IMR-90 (cell line): Measurements from ENCODE around the gene RRP1B. TPM values are rescaled to one million over a fixed set of nuclear protein-coding genes. Genes with fewer than 3 reads are reported as not detected.

Source experiments
- ATAC-seq: fragments of 200-7000 bp; cut with Tn5 transposase; 2 replicates; pipeline ENCODE4 v1.9.1; 2020; ENCODE audit warnings: low read depth, mild to moderate bottlenecking, moderate library complexity
- BruUV-seq: library from RNA; stranded (reverse); fragments of 400-500 nt; replicated peaks from 2 replicates; lab custom pipeline; 2021; lab: Mats Ljungman, UMichigan
- CTCF ChIA-PET: fragments of 300-600 bp; formaldehyde crosslinking; extraction: SDS; loops from one replicate; lab custom pipeline; 2021; ENCODE audit warnings: antibody characterized with exemption; lab: Yijun Ruan, JAX
- POLR2A ChIA-PET: fragments of 300-600 bp; sonication (Branson Sonifier 250); formaldehyde crosslinking; loops from one replicate; lab custom pipeline; 2022; ENCODE audit warnings: antibody characterized with exemption; ENCODE audit not compliant: unreplicated experiment; lab: Charles Lee
- DNase-seq: peaks from one replicate; pipeline ENCODE4 v3.0.0; 2013
- H2AFZ ChIP-seq: replicated peaks from 2 replicates; pipeline ENCODE3; 2013; ENCODE audit warnings: low read length, mild to moderate bottlenecking; ENCODE audit not compliant: poor library complexity
- H2AK5ac ChIP-seq: 2 replicates; pipeline ENCODE4 v1.6.1; 2013; ENCODE audit warnings: low read depth, low read length, inconsistent platforms
- H2AK9ac ChIP-seq: replicated peaks from 2 replicates; pipeline ENCODE3; 2013; ENCODE audit warnings: mild to moderate bottlenecking, low read depth, low read length, moderate library complexity; ENCODE audit not compliant: poor library complexity
- H2BK120ac ChIP-seq: 2 replicates; pipeline ENCODE4 v1.6.1; 2013; ENCODE audit warnings: low read depth, low read length, inconsistent platforms
- H2BK15ac ChIP-seq: 3 replicates; pipeline ENCODE4 v1.6.1; 2013; ENCODE audit warnings: low read depth, low read length, inconsistent platforms
- H2BK20ac ChIP-seq: 2 replicates; pipeline ENCODE4 v1.6.1; 2013; ENCODE audit warnings: low read depth, mild to moderate bottlenecking, inconsistent platforms, low read length, moderate library complexity
- H2BK5ac ChIP-seq: 2 replicates; pipeline ENCODE4 v1.6.1; 2013; ENCODE audit warnings: mild to moderate bottlenecking, low read depth, low read length, inconsistent platforms; ENCODE audit not compliant: poor library complexity, severe bottlenecking
- H3K14ac ChIP-seq: replicated peaks from 2 replicates; pipeline ENCODE4 v1.6.1; 2013; ENCODE audit warnings: low read depth, low read length, inconsistent platforms
- H3K18ac ChIP-seq: 2 replicates; pipeline ENCODE4 v1.6.1; 2013; ENCODE audit warnings: low read depth, low read length, control low read depth
- H3K23ac ChIP-seq: 2 replicates; pipeline ENCODE4 v1.6.1; 2013; ENCODE audit warnings: low read depth, low read length, inconsistent platforms
- H3K27ac ChIP-seq: 2 replicates; pipeline ENCODE4 v1.5.1; 2013; ENCODE audit warnings: mild to moderate bottlenecking, control low read depth, low read length; ENCODE audit not compliant: insufficient read depth
- H3K27me3 ChIP-seq: 2 replicates; pipeline ENCODE4 v1.6.1; 2013; ENCODE audit warnings: low read length; ENCODE audit not compliant: control insufficient read depth, insufficient read depth
- H3K36me3 ChIP-seq: 2 replicates; pipeline ENCODE4 v1.6.1; 2013; ENCODE audit warnings: low read length, mixed read lengths; ENCODE audit not compliant: control insufficient read depth, insufficient read depth
- H3K4ac ChIP-seq: 2 replicates; pipeline ENCODE4 v1.6.1; 2013; ENCODE audit warnings: low read depth, low read length, inconsistent platforms
- H3K4me1 ChIP-seq: 2 replicates; pipeline ENCODE4 v1.6.1; 2013; ENCODE audit warnings: low read length, mixed read lengths; ENCODE audit not compliant: control insufficient read depth, insufficient read depth
- H3K4me2 ChIP-seq: 2 replicates; pipeline ENCODE4 v1.6.1; 2013; ENCODE audit warnings: low read depth, mild to moderate bottlenecking, control low read depth, low read length, moderate library complexity
- H3K4me3 ChIP-seq: 2 replicates; pipeline ENCODE4 v1.5.1; 2013; ENCODE audit warnings: low read depth, mild to moderate bottlenecking, control low read depth, low read length, moderate library complexity; ENCODE audit not compliant: insufficient read depth
- H3K56ac ChIP-seq: 2 replicates; pipeline ENCODE4 v1.6.1; 2013; ENCODE audit warnings: low read length, inconsistent platforms; ENCODE audit not compliant: insufficient read depth; ENCODE audit errors: extremely low read depth
- H3K79me1 ChIP-seq, 2 experiments: 2 replicates each; pipeline ENCODE4 v1.6.1; 2013; ENCODE audit warnings: low read length in 2 of 2, inconsistent platforms in 1 of 2, low read depth in 1 of 2
- H3K9ac ChIP-seq: 2 replicates; pipeline ENCODE4 v1.6.1; 2013; ENCODE audit warnings: low read depth, low read length, control low read depth
- H3K9me1 ChIP-seq: 2 replicates; pipeline ENCODE4 v1.6.1; 2013; ENCODE audit warnings: low read length, inconsistent platforms; ENCODE audit not compliant: insufficient read depth
- H3K9me3 ChIP-seq: 2 replicates; pipeline ENCODE4 v1.6.1; 2013; ENCODE audit warnings: low read length; ENCODE audit not compliant: control insufficient read depth, insufficient read depth
- H4K20me1 ChIP-seq: 2 replicates; pipeline ENCODE4 v1.6.1; 2013; ENCODE audit warnings: low read length, inconsistent platforms; ENCODE audit not compliant: insufficient read depth
- H4K5ac ChIP-seq: 2 replicates; pipeline ENCODE4 v1.6.1; 2013; ENCODE audit warnings: mild to moderate bottlenecking, low read depth, low read length, control low read depth
- H4K8ac ChIP-seq, 2 experiments: 2 replicates each; pipeline ENCODE4 v1.6.1; 2013; ENCODE audit warnings: low read depth in 2 of 2, low read length in 2 of 2, control low read depth in 1 of 2, inconsistent platforms in 1 of 2
- H4K91ac ChIP-seq: 2 replicates; pipeline ENCODE4 v1.6.1; 2013; ENCODE audit warnings: low read depth, low read length, inconsistent platforms; ENCODE audit not compliant: insufficient read depth
- MAZ ChIP-seq: IDR thresholded peaks from 2 replicates; pipeline ENCODE4 v1.6.1; 2012; ENCODE audit warnings: low read depth, mild to moderate bottlenecking, low read length, improper control_type of control experiment, moderate library complexity, borderline replicate concordance
- POLR2A ChIP-seq: IDR thresholded peaks from 2 replicates; pipeline ENCODE4 v1.6.1; 2012; ENCODE audit warnings: mild to moderate bottlenecking, low read depth, low read length
- RAD21 ChIP-seq: IDR thresholded peaks from 2 replicates; pipeline ENCODE4 v1.6.1; 2012; ENCODE audit warnings: low read length, improper control_type of control experiment
- RCOR1 ChIP-seq: IDR thresholded peaks from 2 replicates; pipeline ENCODE4 v1.6.1; 2012; ENCODE audit warnings: mild to moderate bottlenecking, low read length, improper control_type of control experiment; ENCODE audit not compliant: insufficient replicate concordance
- RFX5 ChIP-seq: IDR thresholded peaks from 2 replicates; pipeline ENCODE4 v1.8.0; 2012; ENCODE audit warnings: low read depth, mild to moderate bottlenecking, low read length, moderate library complexity
- SMC3 ChIP-seq: fragments of 150-350 bp; IDR thresholded peaks from 2 replicates; pipeline ENCODE4 v1.6.1; 2016; ENCODE audit warnings: low read depth, mild to moderate bottlenecking, antibody characterized with exemption, low read length, moderate library complexity
- WGBS, 2 experiments: methylation state at CpG; one replicate each; pipeline versions ENCODE4 v1.1.5 to v1.1.7; 2013; ENCODE audit warnings: missing lambda C conversion rate in 2 of 2; ENCODE audit not compliant: insufficient read length in 1 of 2; ENCODE audit errors: extremely low coverage in 2 of 2; 5-methylcytosine and 5-hydroxymethylcytosine counted together
- dilution Hi-C: fragments of 300-500 bp; cut with HindIII; formaldehyde crosslinking; loops from one replicate; pipeline ENCODE4 v1.14.3; 2018; ENCODE audit warnings: low sequenced_read_pairs; ENCODE audit not compliant: unreplicated experiment
- in situ Hi-C: fragments of 300-500 bp; cut with MboI; formaldehyde crosslinking; loops from 3 replicates; pipeline ENCODE4 v1.14.3; 2019; ENCODE audit warnings: low sequenced_read_pairs, inconsistent platforms, mixed read lengths
- intact Hi-C: fragments of 100-400 bp; cut with micrococcal nuclease; formaldehyde crosslinking; loops from 2 replicates; pipeline ENCODE4 v1.10.0; 2022
- polyA plus RNA-seq, 3 experiments: library from polyadenylated mRNA; depleted of rRNA; stranded (reverse); fragments of >200 nt; gene quantifications; 2 replicates each; pipeline ENCODE4 v1.2.3, GENCODE V29; 2012; ENCODE audit warnings: low replicate concordance in 1 of 3
- total RNA-seq: library from RNA; depleted of rRNA; stranded (reverse); fragments of >200 nt; gene quantifications from 2 replicates; pipeline ENCODE4 v1.2.3, GENCODE V29; 2012

Gene RRP1B
- total and polyA plus RNA-seq, 2 of the 4 experiments (the other 2 are of a cell fraction), result 11.1 to 16.1 TPM

- no peak for TF ChIP-seq POLR2A
Observed at GRCh38 chr21:43719748-43720538, 60.6 kb downstream of the RRP1B start (continued).

- no peak overlapping the region for H2BK15ac ChIP-seq
- peak overlapping the region; percentile 98 for H3K4me2 ChIP-seq
- peaks cover 11 to 51% of the 10 kb centered on the region in 2 experiments for H3K79me1 ChIP-seq
- H2AK9ac ChIP-seq, result peak overlapping the region; percentile 94
- peak overlapping the region; percentile 61 for H2AFZ ChIP-seq
- TF ChIP-seq RAD21 (no peak), MAZ (no peak), POLR2A (no peak), SMC3 (no peak), RCOR1 (no peak), RFX5 (no peak)
- H3K4me3 ChIP-seq, result peak overlapping the region; percentile 98
- POLR2A ChIA-PET, result no interaction called here
- H3K9me3 ChIP-seq, result no peaks in the 10 kb centered on the region
- peaks cover 15% of the 10 kb centered on the region; the same call in 1 of the 2 replicates for H3K9me1 ChIP-seq
- in situ Hi-C loops (no loop called here), dilution Hi-C loops (no loop called here), intact Hi-C loops (loop anchor here (10.0 kb wide), 1 partner anchor 56 kb away; no protein-coding TSS in a partner anchor)
- BruUV-seq, result no TSS peak
- H3K4me1 ChIP-seq, result peaks cover 17% of the 10 kb centered on the region
- peak overlapping the region; percentile 7 for H2BK5ac ChIP-seq
- no peak overlapping the region for H2BK120ac ChIP-seq
- peak overlapping the region; percentile 76 for H3K23ac ChIP-seq
- no peak overlapping the region for H3K18ac ChIP-seq
- 86% methylated on average over 12 of the region's 16 CpGs; no CpG with 5 or more reads in 1 of the 2 experiments for WGBS, 2 experiments
- peaks cover 39% of the 10 kb centered on the region for H4K20me1 ChIP-seq
- H3K14ac ChIP-seq, result peak overlapping the region; percentile 89; the same call in 1 of the 2 replicates
- peak overlapping the region; percentile 49; the same call in 1 of the 2 replicates for H3K4ac ChIP-seq
- ATAC-seq (no peak), DNase-seq (no peak)
- peak overlapping the region; percentile 93 for H3K9ac ChIP-seq
- H3K36me3 ChIP-seq, result peaks cover 10% of the 10 kb centered on the region
- peak overlapping the region; percentile 96; the same call in 1 of the 2 replicates for H3K27ac ChIP-seq
- no peak overlapping the region for H4K91ac ChIP-seq
- H2AK5ac ChIP-seq, result peak overlapping the region; percentile 83
- peak overlapping the region; percentile 8 to 82; a peak in 2 of 4 replicates for H4K8ac ChIP-seq
- no peak overlapping the region for H3K56ac ChIP-seq
- no peak overlapping the region for H4K5ac ChIP-seq
- no peak overlapping the region for H2BK20ac ChIP-seq
- H3K27me3 ChIP-seq, result no peaks in the 10 kb centered on the region
- CTCF ChIA-PET, result interaction anchor here (0.5 kb wide), 1 partner anchor 1497 kb away, joined by 3 read pairs; no protein-coding TSS in a partner anchor
Observed at GRCh38 chr21:43720539-43721166, 61.3 kb downstream of the RRP1B start.
